ENCODE measurements around the gene EXOC3L4. TPM values are rescaled to one million over a fixed set of nuclear protein-coding genes. Genes with fewer than 3 reads are reported as not detected.

EXOC3L4 gene
- total RNA-seq, 2 donors from 2014 or later, result 0.27 to 2.0 TPM

- Histone ChIP-seq H3K27me3 (replicated peaks; ENCODE audit: insufficient read depth) (peaks cover 2% of the 10 kb centered on the region), H3K4me3 (no peak within 1 kb of the TSS), H3K9me3 (no peaks in the 10 kb centered on the region), H3K27ac (no peak within 1 kb of the TSS), H3K36me3 (no peaks in the 10 kb centered on the region), H3K4me1 (replicated peaks) (no peaks in the 10 kb centered on the region)
- WGBS, result 32% methylated on average over 27 of the region's 61 CpGs
- TF ChIP-seq CTCF (IDR thresholded peaks at IDR 0.05) (no peak), POLR2A (IDR thresholded peaks at IDR 0.05) (no peak)
- intact Hi-C loops (cut with DNase I), result no loop called here
- no peak for DNase-seq (ENCODE audit: low spot score)
Observed at GRCh38 chr14:103084021-103084919, 10.3 kb upstream of the EXOC3L4 start, which contains the start of gene LBHD2. LBHD2 (plus strand) TSS chr14:103084210; CDS start chr14:103086013, 1,803 bp downstream.

GRCh38 chr14:103085106-103086091 lies 9.1 kb upstream of the EXOC3L4 start:
- 85% methylated on average over 22 of the region's 24 CpGs for WGBS
- Histone ChIP-seq H3K27me3 (replicated peaks; ENCODE audit: insufficient read depth) (peaks cover 2% of the 10 kb centered on the region), H3K9me3 (no peaks in the 10 kb centered on the region), H3K36me3 (no peaks in the 10 kb centered on the region), H3K27ac (no peak overlapping the region), H3K4me3 (no peak overlapping the region), H3K4me1 (replicated peaks) (no peaks in the 10 kb centered on the region)
- TF ChIP-seq CTCF (IDR thresholded peaks at IDR 0.05) (no peak), POLR2AphosphoS5 (IDR thresholded peaks at IDR 0.05) (no peak), POLR2A (IDR thresholded peaks at IDR 0.05) (no peak)
- intact Hi-C loops (cut with DNase I), result no loop called here
- no peak for DNase-seq (ENCODE audit: low spot score)

GRCh38 chr14:103086771-103087342 lies 7.7 kb upstream of the EXOC3L4 start:
- no peak for TF ChIP-seq CTCF (IDR thresholded peaks at IDR 0.05)
- no peak for DNase-seq (ENCODE audit: low spot score)
- peaks cover 2% of the 10 kb centered on the region for H3K27me3 ChIP-seq (replicated peaks; ENCODE audit: insufficient read depth)
- H3K27ac ChIP-seq, result no peak overlapping the region
- no peaks in the 10 kb centered on the region for H3K36me3 ChIP-seq
- no peaks in the 10 kb centered on the region for H3K9me3 ChIP-seq
- 84% methylated on average over 8 of the region's 8 CpGs for WGBS
- no peaks in the 10 kb centered on the region for H3K4me1 ChIP-seq (replicated peaks)
- no peak overlapping the region for H3K4me3 ChIP-seq
- intact Hi-C loops (cut with DNase I), result no loop called here

GRCh38 chr14:103087343-103087835 lies 7.1 kb upstream of the EXOC3L4 start:
- TF ChIP-seq POLR2A (IDR thresholded peaks at IDR 0.05), result no peak
- no peak for TF ChIP-seq CTCF (IDR thresholded peaks at IDR 0.05)
- no peak for TF ChIP-seq POLR2AphosphoS5 (IDR thresholded peaks at IDR 0.05)
- no peaks in the 10 kb centered on the region for H3K9me3 ChIP-seq
- WGBS, result 80% methylated on average over 7 of the region's 13 CpGs
- DNase-seq (ENCODE audit: low spot score), result no peak
- peaks cover 2% of the 10 kb centered on the region for H3K27me3 ChIP-seq (replicated peaks; ENCODE audit: insufficient read depth)
- H3K27ac ChIP-seq, result no peak overlapping the region
- H3K4me1 ChIP-seq (replicated peaks), result no peaks in the 10 kb centered on the region
- H3K4me3 ChIP-seq, result no peak overlapping the region
- no peaks in the 10 kb centered on the region for H3K36me3 ChIP-seq
- intact Hi-C loops (cut with DNase I), result no loop called here

All from prostate gland (tissue), 2 donors.